Ishikawa (cell line): Measurements from ENCODE around the gene CCL19.
A peak's percentile ranks its signal among the peaks of the same experiment; 100 is the strongest.

ENCODE experiments used
- CEBPB ChIP-seq: IDR thresholded peaks from 2 replicates; pipeline ENCODE4 v1.6.1; 2012
- CREB1 ChIP-seq: IDR thresholded peaks from 2 replicates; pipeline ENCODE4 v1.6.1; 2012; ENCODE audit warnings: low read depth
- EGR1 ChIP-seq: IDR thresholded peaks from 2 replicates; pipeline ENCODE4 v1.6.1; 2012
- EP300 ChIP-seq: IDR thresholded peaks from 2 replicates; pipeline ENCODE4 v1.6.1; 2012; ENCODE audit warnings: borderline replicate concordance
- FOXM1 ChIP-seq: IDR thresholded peaks from 2 replicates; pipeline ENCODE4 v1.6.1; 2012; ENCODE audit warnings: low read depth, borderline replicate concordance
- NFIC ChIP-seq: IDR thresholded peaks from 2 replicates; pipeline ENCODE4 v1.6.1; 2012
- RAD21 ChIP-seq: IDR thresholded peaks from 2 replicates; pipeline ENCODE4 v1.6.1; 2012; ENCODE audit warnings: low read depth
- TAF1 ChIP-seq: IDR thresholded peaks from 2 replicates; pipeline ENCODE4 v1.6.1; 2012; ENCODE audit warnings: low read depth, mild to moderate bottlenecking
- TCF12 ChIP-seq: IDR thresholded peaks from 2 replicates; pipeline ENCODE4 v1.6.1; 2012; ENCODE audit warnings: low read depth
- TEAD4 ChIP-seq: IDR thresholded peaks from 2 replicates; pipeline ENCODE4 v1.6.1; 2012
- ZBTB7A ChIP-seq: IDR thresholded peaks from 2 replicates; pipeline ENCODE4 v1.6.1; 2012; ENCODE audit warnings: low read depth
- TF ChIP-seq, protein P1 (sequence below): IDR thresholded peaks from 2 replicates; pipeline ENCODE4 v1.6.1; 2012; ENCODE audit warnings: low read depth, mild to moderate bottlenecking
- TF ChIP-seq, protein P2 (sequence below): IDR thresholded peaks from 2 replicates; pipeline ENCODE4 v1.6.1; 2012
- TF ChIP-seq, protein P3 (sequence below): IDR thresholded peaks from 2 replicates; pipeline ENCODE4 v1.6.1; 2012

DNA sequence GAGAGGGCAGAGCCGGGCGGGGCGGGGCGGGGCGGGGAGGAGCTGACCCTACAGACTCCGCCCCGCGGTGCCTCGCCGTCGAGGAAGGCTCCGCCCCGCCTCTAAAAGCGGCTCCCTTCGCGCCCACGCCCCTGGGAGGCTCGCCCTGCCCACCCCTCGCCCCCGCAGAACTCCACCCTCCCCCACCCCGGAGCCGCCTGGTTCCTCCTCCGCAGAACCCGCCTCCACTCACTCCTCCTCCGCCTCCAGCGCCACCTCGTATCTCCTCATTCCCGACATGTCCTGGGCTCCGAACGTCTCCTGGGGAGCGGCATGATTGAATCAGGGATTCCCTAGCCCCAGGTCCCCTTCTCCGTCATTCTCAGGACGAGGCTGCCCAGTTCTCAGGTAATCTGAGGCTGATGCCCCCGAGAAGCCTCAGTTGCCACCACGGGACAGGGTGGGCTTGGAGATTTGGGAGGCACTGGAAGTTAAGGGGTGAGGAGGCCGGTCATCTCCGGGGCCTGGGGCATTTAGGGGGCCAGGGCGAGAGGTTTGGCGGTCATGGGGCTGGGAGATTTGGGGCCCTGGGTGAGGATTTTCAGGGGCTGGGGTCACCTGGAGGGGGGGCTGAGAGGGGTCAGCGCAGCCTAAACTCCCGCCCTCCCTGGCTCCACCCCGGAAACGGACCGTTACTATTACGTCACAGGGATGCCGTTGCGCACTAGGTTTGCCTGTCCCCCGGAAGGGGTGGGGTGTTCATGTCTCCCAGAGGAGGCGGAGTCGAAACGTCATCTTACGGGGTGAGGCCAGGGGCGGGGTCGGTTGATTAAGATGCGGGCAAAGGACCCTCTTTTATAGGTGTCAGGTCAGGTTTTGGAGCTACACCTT lies 25.5 kb downstream of the CCL19 start:
- TF ChIP-seq RAD21, result no peak
- no peak for TF ChIP-seq EP300
- no peak for TF ChIP-seq FOXM1
- no peak for TF ChIP-seq NFIC
- no peak for TF ChIP-seq CEBPB
- TF ChIP-seq, protein P1, sequence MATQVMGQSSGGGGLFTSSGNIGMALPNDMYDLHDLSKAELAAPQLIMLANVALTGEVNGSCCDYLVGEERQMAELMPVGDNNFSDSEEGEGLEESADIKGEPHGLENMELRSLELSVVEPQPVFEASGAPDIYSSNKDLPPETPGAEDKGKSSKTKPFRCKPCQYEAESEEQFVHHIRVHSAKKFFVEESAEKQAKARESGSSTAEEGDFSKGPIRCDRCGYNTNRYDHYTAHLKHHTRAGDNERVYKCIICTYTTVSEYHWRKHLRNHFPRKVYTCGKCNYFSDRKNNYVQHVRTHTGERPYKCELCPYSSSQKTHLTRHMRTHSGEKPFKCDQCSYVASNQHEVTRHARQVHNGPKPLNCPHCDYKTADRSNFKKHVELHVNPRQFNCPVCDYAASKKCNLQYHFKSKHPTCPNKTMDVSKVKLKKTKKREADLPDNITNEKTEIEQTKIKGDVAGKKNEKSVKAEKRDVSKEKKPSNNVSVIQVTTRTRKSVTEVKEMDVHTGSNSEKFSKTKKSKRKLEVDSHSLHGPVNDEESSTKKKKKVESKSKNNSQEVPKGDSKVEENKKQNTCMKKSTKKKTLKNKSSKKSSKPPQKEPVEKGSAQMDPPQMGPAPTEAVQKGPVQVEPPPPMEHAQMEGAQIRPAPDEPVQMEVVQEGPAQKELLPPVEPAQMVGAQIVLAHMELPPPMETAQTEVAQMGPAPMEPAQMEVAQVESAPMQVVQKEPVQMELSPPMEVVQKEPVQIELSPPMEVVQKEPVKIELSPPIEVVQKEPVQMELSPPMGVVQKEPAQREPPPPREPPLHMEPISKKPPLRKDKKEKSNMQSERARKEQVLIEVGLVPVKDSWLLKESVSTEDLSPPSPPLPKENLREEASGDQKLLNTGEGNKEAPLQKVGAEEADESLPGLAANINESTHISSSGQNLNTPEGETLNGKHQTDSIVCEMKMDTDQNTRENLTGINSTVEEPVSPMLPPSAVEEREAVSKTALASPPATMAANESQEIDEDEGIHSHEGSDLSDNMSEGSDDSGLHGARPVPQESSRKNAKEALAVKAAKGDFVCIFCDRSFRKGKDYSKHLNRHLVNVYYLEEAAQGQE, result no peak
- peak; percentile 47; the same call in 1 of the 2 replicates for TF ChIP-seq TAF1
- TF ChIP-seq, protein P2, sequence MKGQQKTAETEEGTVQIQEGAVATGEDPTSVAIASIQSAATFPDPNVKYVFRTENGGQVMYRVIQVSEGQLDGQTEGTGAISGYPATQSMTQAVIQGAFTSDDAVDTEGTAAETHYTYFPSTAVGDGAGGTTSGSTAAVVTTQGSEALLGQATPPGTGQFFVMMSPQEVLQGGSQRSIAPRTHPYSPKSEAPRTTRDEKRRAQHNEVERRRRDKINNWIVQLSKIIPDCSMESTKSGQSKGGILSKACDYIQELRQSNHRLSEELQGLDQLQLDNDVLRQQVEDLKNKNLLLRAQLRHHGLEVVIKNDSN, result no peak
- no peak for TF ChIP-seq TCF12
- TF ChIP-seq ZBTB7A, result peak; percentile 88
- TF ChIP-seq, protein P3, sequence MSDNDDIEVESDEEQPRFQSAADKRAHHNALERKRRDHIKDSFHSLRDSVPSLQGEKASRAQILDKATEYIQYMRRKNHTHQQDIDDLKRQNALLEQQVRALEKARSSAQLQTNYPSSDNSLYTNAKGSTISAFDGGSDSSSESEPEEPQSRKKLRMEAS, result no peak; the same call in 1 of the 2 replicates
- TF ChIP-seq TEAD4, result peak; percentile 40; the same call in 1 of the 2 replicates
- peak; percentile 94 for TF ChIP-seq CREB1
- TF ChIP-seq EGR1, result peak; percentile 93
